Adrenal gland (tissue), 12 donors: ENCODE data around the gene NRAS. TPM values are rescaled to one million over a fixed set of nuclear protein-coding genes. Genes with fewer than 3 reads are reported as not detected.

Source experiments
- DNase-seq, 7 donors: peaks; one replicate each; pipeline ENCODE4 v3.0.0-alpha.2; 2019 to 2020
- H3K27ac ChIP-seq, 5 donors: fragments of 200-600 bp; sonication (generic) in 4 of 5; 1 replicate in 3 of 5; 2 replicates in 2 of 5; pipeline versions ENCODE4 v1.5.1 to v1.8.0; 2016 to 2020; ENCODE audit warnings: mild to moderate bottlenecking in 1 of 5
- H3K27me3 ChIP-seq: fragments of 200-600 bp; 2 replicates; pipeline ENCODE4 v1.8.0; 2021
- H3K36me3 ChIP-seq, 2 donors: fragments of 200-600 bp; replicated peaks in 1 of 2; 1 replicate in 1 of 2; 2 replicates in 1 of 2; pipeline versions ENCODE4 v1.5.1 to v1.8.0; 2018 to 2022
- H3K4me1 ChIP-seq, 2 donors: fragments of 200-600 bp; replicated peaks in 1 of 2; 1 replicate in 1 of 2; 2 replicates in 1 of 2; pipeline versions ENCODE4 v1.5.1 to v1.8.0; 2018 to 2021
- H3K4me3 ChIP-seq, 4 donors: fragments of 200-600 bp; sonication (generic) in 3 of 4; one replicate each; pipeline ENCODE4 v1.5.1; 2016 to 2018
- H3K9me3 ChIP-seq, 3 donors: fragments of 200-600 bp; sonication (generic) in 1 of 3; replicated peaks in 1 of 3; 1 replicate in 2 of 3; 2 replicates in 1 of 3; pipeline versions ENCODE4 v1.5.1 to v1.8.0; 2016 to 2021
- CTCF ChIP-seq, 6 experiments: fragments of 450-650 bp in 4 of 6; fragments of 200-600 bp in 2 of 6; sonication (generic) in 1 of 6; IDR thresholded peaks; 1 replicate in 5 of 6; 2 replicates in 1 of 6; pipeline versions ENCODE4 v1.5.1 to v1.8.0; 2016 to 2021; ENCODE audit warnings: antibody characterized with exemption in 6 of 6, mild to moderate bottlenecking in 2 of 6, moderate library complexity in 1 of 6
- POLR2A ChIP-seq, 2 donors: fragments of 450-650 bp; IDR thresholded peaks; one replicate each; pipeline ENCODE4 v1.6.1; 2017; ENCODE audit warnings: antibody characterized with exemption in 2 of 2, mild to moderate bottlenecking in 2 of 2, moderate library complexity in 1 of 2
- WGBS, 4 donors: extraction: QIAGEN DNeasy Blood & Tissue Kit in 2 of 4; methylation state at CpG; one replicate each; pipeline versions ENCODE4 v1.1.5 to v1.1.7; 2013 to 2017; 5-methylcytosine and 5-hydroxymethylcytosine counted together
- intact Hi-C, 2 donors: fragments of 100-400 bp; cut with DNase I; formaldehyde crosslinking; loops; one replicate each; pipeline versions ENCODE4 v1.14.1 to v1.15.0; 2022 to 2023
- polyA plus RNA-seq, 3 donors: library from polyadenylated mRNA; stranded (reverse); fragments of 200-250 nt in 2 of 3; fragments of 350-450 nt in 1 of 3; fragmentation: Illumina TruSeq in 1 of 3; extraction: RNeasy Lipid Tissue Mini Kit (QIAGEN cat#74804) in 1 of 3; gene quantifications; one replicate each; pipeline ENCODE4 v1.2.3, GENCODE V29; 2013 to 2014
- total RNA-seq, 9 donors: library from RNA; depleted of rRNA in 4 of 9; stranded (reverse); fragments of >200 nt in 4 of 9; fragments of 120-200 nt in 1 of 9; fragmentation: NEBNext Ultra II Directional in 1 of 9; extraction: Animal tissue kit (Norgen Biotek cat#: 25700) in 1 of 9; gene quantifications; one replicate each; pipeline versions ENCODE4 v1.1.0 to v1.2.4, GENCODE V29; 2013 to 2023
- donor health status: healthy with polysubstance abuse.
- donor health status: Bipolar disorder and iron deficiency.
- donor health status: DM: yes; HTN: yes; CAD: no.
- donor health status: DM: no; HTN: no; CAD: no.
- donor health status: DM: no; HTN: no; CAD: no.
- donor health status: DM: yes; HTN: yes; CAD: no.

NRAS gene
- total and polyA plus RNA-seq, 12 donors, result 5.8 to 46.6 (median 18.7) TPM

- Histone ChIP-seq H3K27ac (no peak overlapping the region), H3K36me3 (peaks cover 0 to 94% of the 10 kb centered on the region in 2 donors), H3K4me1 (no peaks in the 10 kb centered on the region), H3K27me3 (no peaks in the 10 kb centered on the region), H3K4me3 (no peak overlapping the region), H3K9me3 (no peaks in the 10 kb centered on the region)
- TF ChIP-seq POLR2A (IDR thresholded peaks at IDR 0.05) (no peak), CTCF (IDR thresholded peaks at IDR 0.05) (no peak)
- 77 to 90% (median 85%) methylated on average over 2 of the region's 2 CpGs for WGBS, 4 donors
- intact Hi-C loops, result no loop called here
- DNase-seq, result no peak
These were observed 12.0 kb upstream of the NRAS start for GRCh38 chr1:114728553-114728952.

- H3K4me1 ChIP-seq, result no peaks in the 10 kb centered on the region
- no peaks in the 10 kb centered on the region for H3K9me3 ChIP-seq
- 79 to 92% (median 86%) methylated on average over 1 of the region's 1 CpG for WGBS, 4 donors
- DNase-seq, result no peak
- no peak for TF ChIP-seq CTCF (IDR thresholded peaks at IDR 0.05)
- TF ChIP-seq POLR2A (IDR thresholded peaks at IDR 0.05), result no peak
- peaks cover 0 to 96% of the 10 kb centered on the region in 2 donors for H3K36me3 ChIP-seq
- H3K27me3 ChIP-seq, result no peaks in the 10 kb centered on the region
- no peak overlapping the region for H3K4me3 ChIP-seq
- intact Hi-C loops, result no loop called here
- H3K27ac ChIP-seq, result no peak overlapping the region
These were observed 8.7 kb upstream of the NRAS start for GRCh38 chr1:114725230-114725629.

- 85 to 100% (median 97%) methylated on average over 1 of the region's 1 CpG for WGBS, 4 donors
- TF ChIP-seq CTCF (IDR thresholded peaks at IDR 0.05) (no peak), POLR2A (IDR thresholded peaks at IDR 0.05) (no peak)
- no peaks in the 10 kb centered on the region for H3K4me1 ChIP-seq
- H3K27me3 ChIP-seq, result no peaks in the 10 kb centered on the region
- H3K36me3 ChIP-seq, result peaks cover 0 to 97% of the 10 kb centered on the region in 2 donors
- no peak for DNase-seq
- no peak overlapping the region for H3K4me3 ChIP-seq
- intact Hi-C loops, result no loop called here
- H3K27ac ChIP-seq, result no peak overlapping the region
- H3K9me3 ChIP-seq, result no peaks in the 10 kb centered on the region
These were observed 7.3 kb upstream of the NRAS start for GRCh38 chr1:114723915-114724314.

GRCh38 chr1:114723457-114723856 is 6.9 kb upstream of the NRAS start:
- Histone ChIP-seq H3K27me3 (no peaks in the 10 kb centered on the region), H3K36me3 (peaks cover 0 to 97% of the 10 kb centered on the region in 2 donors), H3K9me3 (no peaks in the 10 kb centered on the region), H3K4me3 (no peak overlapping the region), H3K27ac (no peak overlapping the region), H3K4me1 (no peaks in the 10 kb centered on the region)
- intact Hi-C loops, result no loop called here
- TF ChIP-seq POLR2A (IDR thresholded peaks at IDR 0.05) (no peak), CTCF (IDR thresholded peaks at IDR 0.05) (no peak)
- DNase-seq, result no peak
- 0 to 36% (median 1%) methylated on average over 1 of the region's 1 CpG for WGBS, 4 donors
